ENCODE data around the gene NFIC.

DNA sequence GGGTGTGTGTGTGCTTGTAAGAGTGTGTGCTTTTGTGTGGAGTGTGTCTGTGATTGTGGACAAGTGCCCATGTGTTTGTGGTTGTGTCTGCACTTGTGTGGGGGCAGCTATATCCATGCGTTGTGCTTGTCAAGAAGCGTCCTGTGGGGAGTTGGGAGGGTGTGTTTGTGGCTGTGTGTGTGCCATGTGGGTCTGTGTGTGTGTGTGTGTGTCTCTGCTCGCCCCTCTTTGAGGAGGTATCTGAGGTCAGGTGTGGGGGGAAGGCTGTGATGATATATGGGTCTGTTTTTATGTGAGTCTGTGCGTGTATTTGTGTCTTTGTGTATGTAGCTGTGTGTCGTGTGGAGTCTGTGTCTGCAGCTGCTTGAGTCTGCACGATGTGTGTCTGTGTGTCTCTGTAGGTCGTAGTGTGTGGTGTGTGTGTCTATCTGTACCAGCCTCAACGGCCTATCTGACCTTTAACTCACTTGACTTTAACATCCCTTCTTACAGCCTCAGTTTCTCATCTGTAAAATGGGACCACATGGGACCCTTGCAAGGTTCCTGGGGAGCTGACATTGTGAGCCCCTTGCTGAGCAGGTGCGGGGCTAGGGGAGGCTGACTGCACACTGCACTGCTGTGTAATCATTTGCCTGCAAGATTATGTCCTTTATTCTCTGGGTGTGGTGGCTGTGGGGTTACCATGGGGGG is 4.0 kb upstream of the NFIC start:
- no peak for TF ChIP-seq CTCF (IDR thresholded peaks at IDR 0.05)
- TF ChIP-seq EP300 (IDR thresholded peaks at IDR 0.05; ENCODE audit: borderline replicate concordance in 1 of 2, low read depth in 1 of 2, low read length in 1 of 2): no peak
- TF ChIP-seq NFIC (IDR thresholded peaks at IDR 0.05; ENCODE audit: borderline replicate concordance): no peak
- TF ChIP-seq, protein P1, sequence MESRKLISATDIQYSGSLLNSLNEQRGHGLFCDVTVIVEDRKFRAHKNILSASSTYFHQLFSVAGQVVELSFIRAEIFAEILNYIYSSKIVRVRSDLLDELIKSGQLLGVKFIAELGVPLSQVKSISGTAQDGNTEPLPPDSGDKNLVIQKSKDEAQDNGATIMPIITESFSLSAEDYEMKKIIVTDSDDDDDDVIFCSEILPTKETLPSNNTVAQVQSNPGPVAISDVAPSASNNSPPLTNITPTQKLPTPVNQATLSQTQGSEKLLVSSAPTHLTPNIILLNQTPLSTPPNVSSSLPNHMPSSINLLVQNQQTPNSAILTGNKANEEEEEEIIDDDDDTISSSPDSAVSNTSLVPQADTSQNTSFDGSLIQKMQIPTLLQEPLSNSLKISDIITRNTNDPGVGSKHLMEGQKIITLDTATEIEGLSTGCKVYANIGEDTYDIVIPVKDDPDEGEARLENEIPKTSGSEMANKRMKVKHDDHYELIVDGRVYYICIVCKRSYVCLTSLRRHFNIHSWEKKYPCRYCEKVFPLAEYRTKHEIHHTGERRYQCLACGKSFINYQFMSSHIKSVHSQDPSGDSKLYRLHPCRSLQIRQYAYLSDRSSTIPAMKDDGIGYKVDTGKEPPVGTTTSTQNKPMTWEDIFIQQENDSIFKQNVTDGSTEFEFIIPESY (IDR thresholded peaks at IDR 0.05; ENCODE audit: borderline replicate concordance, low read depth): no peak
- TF ChIP-seq RFX5 (IDR thresholded peaks at IDR 0.05; ENCODE audit: low read length): no peak
- TF ChIP-seq TAF1 (IDR thresholded peaks at IDR 0.05; ENCODE audit: borderline replicate concordance, low read depth, low read length): no peak
- no peak for TF ChIP-seq POLR2AphosphoS5 (IDR thresholded peaks at IDR 0.05; ENCODE audit: low read depth, low read length)
- no peak for TF ChIP-seq RCOR1 (IDR thresholded peaks at IDR 0.05; ENCODE audit: low read length)
- no peak for TF ChIP-seq EZH2phosphoT487 (IDR thresholded peaks at IDR 0.05; ENCODE audit: borderline replicate concordance, low read depth)
- TF ChIP-seq, protein P2, sequence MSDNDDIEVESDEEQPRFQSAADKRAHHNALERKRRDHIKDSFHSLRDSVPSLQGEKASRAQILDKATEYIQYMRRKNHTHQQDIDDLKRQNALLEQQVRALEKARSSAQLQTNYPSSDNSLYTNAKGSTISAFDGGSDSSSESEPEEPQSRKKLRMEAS (IDR thresholded peaks at IDR 0.05; ENCODE audit: low read depth): no peak
- TF ChIP-seq SMC3 (IDR thresholded peaks at IDR 0.05; ENCODE audit: low read depth, low read length): no peak
- TF ChIP-seq, protein P3, sequence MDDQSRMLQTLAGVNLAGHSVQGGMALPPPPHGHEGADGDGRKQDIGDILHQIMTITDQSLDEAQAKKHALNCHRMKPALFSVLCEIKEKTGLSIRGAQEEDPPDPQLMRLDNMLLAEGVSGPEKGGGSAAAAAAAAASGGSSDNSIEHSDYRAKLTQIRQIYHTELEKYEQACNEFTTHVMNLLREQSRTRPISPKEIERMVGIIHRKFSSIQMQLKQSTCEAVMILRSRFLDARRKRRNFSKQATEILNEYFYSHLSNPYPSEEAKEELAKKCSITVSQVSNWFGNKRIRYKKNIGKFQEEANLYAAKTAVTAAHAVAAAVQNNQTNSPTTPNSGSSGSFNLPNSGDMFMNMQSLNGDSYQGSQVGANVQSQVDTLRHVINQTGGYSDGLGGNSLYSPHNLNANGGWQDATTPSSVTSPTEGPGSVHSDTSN (IDR thresholded peaks at IDR 0.05): no peak
- no peak for TF ChIP-seq USF2 (IDR thresholded peaks at IDR 0.05; ENCODE audit: borderline replicate concordance, low read depth, low read length)
- no peak for TF ChIP-seq RXRA (IDR thresholded peaks at IDR 0.05; ENCODE audit: borderline replicate concordance, low read depth)

Data from SK-N-SH (cell line).